OCI-LY7 (cell line): ENCODE measurements around the gene TRAF3IP3. TPM values are rescaled to one million over a fixed set of nuclear protein-coding genes. Genes with fewer than 3 reads are reported as not detected.

Experiments used
- BruUV-seq: library from RNA; stranded (reverse); fragments of 400-500 nt; replicated peaks from 2 replicates; lab custom pipeline; 2021; lab: Mats Ljungman, UMichigan
- CTCF ChIA-PET: fragments of 300-600 bp; sonication (Branson Sonifier 250); formaldehyde crosslinking; loops from one replicate; lab custom pipeline; 2022; ENCODE audit warnings: antibody characterized with exemption; ENCODE audit not compliant: unreplicated experiment; lab: Charles Lee
- POLR2A ChIA-PET: fragments of 300-600 bp; sonication (Branson Sonifier 250); formaldehyde crosslinking; loops from one replicate; lab custom pipeline; 2022; ENCODE audit warnings: antibody characterized with exemption; lab: Charles Lee
- DNase-seq: peaks from one replicate; pipeline ENCODE4 v3.0.0-alpha.2; 2015; ENCODE audit warnings: low spot score
- H2AFZ ChIP-seq: fragments of 200-600 bp; sonication (generic), shearing (Covaris generic); 2 replicates; pipeline ENCODE4 v1.6.1; 2014; ENCODE audit warnings: mild to moderate bottlenecking, antibody characterized with exemption, low read length, moderate library complexity
- H3K27ac ChIP-seq: fragments of 200-600 bp; sonication (generic); 2 replicates; pipeline ENCODE4 v1.5.1; 2014; ENCODE audit warnings: mixed run types, low read depth, mild to moderate bottlenecking, moderate library complexity, low read length, inconsistent platforms; ENCODE audit not compliant: poor library complexity, severe bottlenecking
- H3K36me3 ChIP-seq: fragments of 200-600 bp; sonication (generic); 2 replicates; pipeline ENCODE4 v1.6.1; 2014; ENCODE audit warnings: mild to moderate bottlenecking, antibody characterized with exemption, low read length, moderate library complexity, mixed read lengths; ENCODE audit not compliant: insufficient read depth
- H3K4me1 ChIP-seq: fragments of 200-600 bp; sonication (generic); 2 replicates; pipeline ENCODE4 v1.5.1; 2014; ENCODE audit warnings: mild to moderate bottlenecking, low read length; ENCODE audit not compliant: insufficient read depth, poor library complexity, severe bottlenecking
- H3K4me2 ChIP-seq: fragments of 200-600 bp; sonication (generic); 2 replicates; pipeline ENCODE4 v1.6.1; 2014; ENCODE audit warnings: mild to moderate bottlenecking, low read length
- H3K4me3 ChIP-seq: fragments of 200-600 bp; sonication (generic); 2 replicates; pipeline ENCODE4 v1.5.1; 2014; ENCODE audit warnings: mild to moderate bottlenecking, low read depth, low read length; ENCODE audit not compliant: poor library complexity, severe bottlenecking
- H3K79me2 ChIP-seq: fragments of 200-600 bp; sonication (generic); 2 replicates; pipeline ENCODE4 v1.6.1; 2016; ENCODE audit warnings: low read depth, mild to moderate bottlenecking, low read length, moderate library complexity, mixed read lengths; ENCODE audit not compliant: insufficient read depth
- H3K9me2 ChIP-seq: fragments of 200-600 bp; sonication (generic); 2 replicates; pipeline ENCODE4 v1.6.1; 2016; ENCODE audit warnings: mild to moderate bottlenecking, low read length, mixed read lengths; ENCODE audit not compliant: insufficient read depth
- H3K9me3 ChIP-seq: fragments of 200-600 bp; sonication (generic); 2 replicates; pipeline ENCODE4 v1.6.1; 2014; ENCODE audit warnings: mild to moderate bottlenecking, mixed run types, low read length, mixed read lengths
- H4K20me1 ChIP-seq: fragments of 200-600 bp; sonication (generic); 2 replicates; pipeline ENCODE4 v1.6.1; 2014; ENCODE audit warnings: mild to moderate bottlenecking, antibody characterized with exemption, low read length, moderate library complexity, mixed read lengths; ENCODE audit not compliant: insufficient read depth
- EZH2phosphoT487 ChIP-seq: fragments of 200-600 bp; sonication (generic); IDR thresholded peaks from 2 replicates; pipeline ENCODE4 v1.6.1; 2018; ENCODE audit warnings: low read depth, borderline replicate concordance, mild to moderate bottlenecking, mixed run types, antibody characterized with exemption, low read length, moderate library complexity, mixed read lengths
- intact Hi-C: fragments of 100-400 bp; cut with micrococcal nuclease; formaldehyde crosslinking; loops from one replicate; pipeline ENCODE4 v1.10.0; 2022; ENCODE audit not compliant: unreplicated experiment
- total RNA-seq, 2 experiments: library from RNA; depleted of rRNA in 1 of 2; stranded (reverse); fragments of >200 nt in 1 of 2; shearing (Covaris generic) in 1 of 2; gene quantifications; 2 replicates each; pipeline ENCODE4 v1.2.3, GENCODE V29; 2014 to 2022
- TF ChIP-seq, protein P1 (sequence below): fragments of 200-600 bp; sonication (generic); conservative IDR thresholded peaks from 2 replicates; pipeline ENCODE4 v1.5.1; 2014; ENCODE audit warnings: mild to moderate bottlenecking, antibody characterized with exemption, low read length, moderate library complexity, mixed read lengths

TRAF3IP3 gene
- total RNA-seq, 2 experiments from 2014 or later: 22.1 to 53.6 TPM

DNA sequence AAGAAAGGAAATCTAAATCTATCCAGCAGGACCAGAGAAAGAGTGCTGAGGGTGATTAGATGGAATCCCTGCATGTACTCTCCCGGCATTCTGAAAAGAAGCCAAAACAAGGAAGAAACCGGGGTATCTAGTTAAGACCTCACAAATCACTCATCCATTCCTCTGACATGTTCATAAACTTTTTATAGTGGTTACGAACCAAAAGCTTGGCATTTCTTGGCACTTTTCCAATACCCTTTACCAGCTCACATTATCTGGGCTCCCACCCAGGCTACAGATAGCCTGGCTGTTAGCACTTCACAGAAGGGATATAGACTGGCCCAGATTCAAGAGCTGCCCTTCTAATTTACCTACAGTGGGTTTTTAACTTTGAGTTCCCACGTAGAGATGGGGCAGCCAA lies 30.3 kb downstream of the TRAF3IP3 start:
- Histone ChIP-seq H3K4me2 (no peak overlapping the region), H3K79me2 (peaks cover 8% of the 10 kb centered on the region; the same call in 1 of the 2 replicates), H3K9me2 (no peaks in the 10 kb centered on the region), H3K27ac (no peak overlapping the region), H3K36me3 (peaks cover 18% of the 10 kb centered on the region), H3K4me1 (peaks cover 15% of the 10 kb centered on the region), H4K20me1 (no peaks in the 10 kb centered on the region), H2AFZ (no peak overlapping the region; the same call in 1 of the 2 replicates), H3K9me3 (peaks cover 5% of the 10 kb centered on the region; the same call in 1 of the 2 replicates), H3K4me3 (no peak overlapping the region)
- intact Hi-C loops: no loop called here
- ChIA-PET CTCF (no interaction called here), POLR2A (interaction anchor here (0.7 to 2.9 kb wide), 5 partner anchors 17 to 73 kb away, joined by 3 to 23 read pairs (median 8); partner anchors contain the start of gene TRAF3IP3)
- BruUV-seq: no TSS peak
- TF ChIP-seq EZH2phosphoT487: no peak
- TF ChIP-seq, protein P1, sequence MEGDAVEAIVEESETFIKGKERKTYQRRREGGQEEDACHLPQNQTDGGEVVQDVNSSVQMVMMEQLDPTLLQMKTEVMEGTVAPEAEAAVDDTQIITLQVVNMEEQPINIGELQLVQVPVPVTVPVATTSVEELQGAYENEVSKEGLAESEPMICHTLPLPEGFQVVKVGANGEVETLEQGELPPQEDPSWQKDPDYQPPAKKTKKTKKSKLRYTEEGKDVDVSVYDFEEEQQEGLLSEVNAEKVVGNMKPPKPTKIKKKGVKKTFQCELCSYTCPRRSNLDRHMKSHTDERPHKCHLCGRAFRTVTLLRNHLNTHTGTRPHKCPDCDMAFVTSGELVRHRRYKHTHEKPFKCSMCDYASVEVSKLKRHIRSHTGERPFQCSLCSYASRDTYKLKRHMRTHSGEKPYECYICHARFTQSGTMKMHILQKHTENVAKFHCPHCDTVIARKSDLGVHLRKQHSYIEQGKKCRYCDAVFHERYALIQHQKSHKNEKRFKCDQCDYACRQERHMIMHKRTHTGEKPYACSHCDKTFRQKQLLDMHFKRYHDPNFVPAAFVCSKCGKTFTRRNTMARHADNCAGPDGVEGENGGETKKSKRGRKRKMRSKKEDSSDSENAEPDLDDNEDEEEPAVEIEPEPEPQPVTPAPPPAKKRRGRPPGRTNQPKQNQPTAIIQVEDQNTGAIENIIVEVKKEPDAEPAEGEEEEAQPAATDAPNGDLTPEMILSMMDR: no peak
- DNase-seq: no peak

GRCh38 chr1:209787551-209787950 lies 31.7 kb downstream of the TRAF3IP3 start:
- peaks cover 6% of the 10 kb centered on the region for H3K36me3 ChIP-seq
- no peak overlapping the region for H3K4me3 ChIP-seq
- DNase-seq: no peak
- TF ChIP-seq, protein P1: no peak
- no peak for TF ChIP-seq EZH2phosphoT487
- H3K9me3 ChIP-seq: peaks cover 5% of the 10 kb centered on the region; the same call in 1 of the 2 replicates
- intact Hi-C loops: no loop called here
- BruUV-seq: no TSS peak
- H3K4me2 ChIP-seq: no peak overlapping the region
- H3K27ac ChIP-seq: no peak overlapping the region
- H3K4me1 ChIP-seq: peaks cover 15% of the 10 kb centered on the region
- peaks cover 8% of the 10 kb centered on the region; the same call in 1 of the 2 replicates for H3K79me2 ChIP-seq
- no peaks in the 10 kb centered on the region for H3K9me2 ChIP-seq
- H4K20me1 ChIP-seq: no peaks in the 10 kb centered on the region
- ChIA-PET CTCF (interaction anchor here (0.6 to 1.7 kb wide), 3 partner anchors 10 to 40 kb away, joined by 3 to 5 read pairs (median 4); no protein-coding TSS in a partner anchor), POLR2A (interaction anchor here (0.7 to 2.9 kb wide), 8 partner anchors 10 to 1964 kb away, joined by 3 to 23 read pairs (median 6); partner anchors contain the start of gene TRAF3IP3)
- H2AFZ ChIP-seq: peak overlapping the region; percentile 55

DNA sequence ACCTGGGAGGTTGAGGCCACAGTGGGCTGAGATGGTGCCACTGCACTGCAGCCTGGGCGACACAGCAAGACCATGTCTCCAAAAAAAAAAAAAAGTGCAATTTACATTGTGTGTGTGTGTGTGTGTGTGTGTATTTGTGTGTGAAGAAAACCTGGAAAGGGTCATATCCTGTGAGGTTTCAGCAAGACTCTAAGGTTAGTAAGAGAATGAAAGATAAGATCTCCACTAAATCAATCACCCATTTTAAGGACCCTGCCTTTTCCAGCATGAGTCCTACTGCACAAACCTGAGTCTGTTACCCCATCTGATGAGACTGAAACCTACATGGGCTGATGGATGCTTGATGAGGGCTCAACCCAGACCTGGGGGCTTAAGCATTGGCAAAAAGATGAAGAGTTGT lies 33.4 kb downstream of the TRAF3IP3 start:
- H3K27ac ChIP-seq: no peak overlapping the region
- H3K36me3 ChIP-seq: no peaks in the 10 kb centered on the region
- H3K79me2 ChIP-seq: no peaks in the 10 kb centered on the region; the same call in 1 of the 2 replicates
- H3K9me3 ChIP-seq: peaks cover 5% of the 10 kb centered on the region; the same call in 1 of the 2 replicates
- H2AFZ ChIP-seq: no peak overlapping the region
- ChIA-PET CTCF (no interaction called here), POLR2A (no interaction called here)
- H3K4me1 ChIP-seq: peaks cover 8% of the 10 kb centered on the region
- H3K4me3 ChIP-seq: no peak overlapping the region
- no peaks in the 10 kb centered on the region for H4K20me1 ChIP-seq
- TF ChIP-seq EZH2phosphoT487: no peak
- TF ChIP-seq, protein P1: no peak
- BruUV-seq: no TSS peak
- H3K4me2 ChIP-seq: no peak overlapping the region
- intact Hi-C loops: no loop called here
- DNase-seq: no peak
- H3K9me2 ChIP-seq: no peaks in the 10 kb centered on the region
